PC-3 (cell line): ENCODE results near the gene SH3RF2.

ENCODE experiments used
- EZH2phosphoT487 ChIP-seq: fragments of 300-600 bp; sonication (generic); IDR thresholded peaks from 2 replicates; pipeline ENCODE4 v1.6.1; 2018; ENCODE audit warnings: mild to moderate bottlenecking, antibody characterized with exemption, low read length, borderline replicate concordance
- TF ChIP-seq, protein P1 (sequence below): fragments of 300-600 bp; sonication (generic); conservative IDR thresholded peaks from 2 replicates; pipeline ENCODE4 v1.5.1; 2017; ENCODE audit warnings: antibody characterized with exemption, low read depth, mild to moderate bottlenecking, low read length

GRCh38 chr5:145953202-145953601, 16.8 kb downstream of the SH3RF2 start:
- TF ChIP-seq, protein P1, sequence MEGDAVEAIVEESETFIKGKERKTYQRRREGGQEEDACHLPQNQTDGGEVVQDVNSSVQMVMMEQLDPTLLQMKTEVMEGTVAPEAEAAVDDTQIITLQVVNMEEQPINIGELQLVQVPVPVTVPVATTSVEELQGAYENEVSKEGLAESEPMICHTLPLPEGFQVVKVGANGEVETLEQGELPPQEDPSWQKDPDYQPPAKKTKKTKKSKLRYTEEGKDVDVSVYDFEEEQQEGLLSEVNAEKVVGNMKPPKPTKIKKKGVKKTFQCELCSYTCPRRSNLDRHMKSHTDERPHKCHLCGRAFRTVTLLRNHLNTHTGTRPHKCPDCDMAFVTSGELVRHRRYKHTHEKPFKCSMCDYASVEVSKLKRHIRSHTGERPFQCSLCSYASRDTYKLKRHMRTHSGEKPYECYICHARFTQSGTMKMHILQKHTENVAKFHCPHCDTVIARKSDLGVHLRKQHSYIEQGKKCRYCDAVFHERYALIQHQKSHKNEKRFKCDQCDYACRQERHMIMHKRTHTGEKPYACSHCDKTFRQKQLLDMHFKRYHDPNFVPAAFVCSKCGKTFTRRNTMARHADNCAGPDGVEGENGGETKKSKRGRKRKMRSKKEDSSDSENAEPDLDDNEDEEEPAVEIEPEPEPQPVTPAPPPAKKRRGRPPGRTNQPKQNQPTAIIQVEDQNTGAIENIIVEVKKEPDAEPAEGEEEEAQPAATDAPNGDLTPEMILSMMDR = no peak
- no peak for TF ChIP-seq EZH2phosphoT487
